Measurements from ENCODE around the gene SYTL5. TPM values are rescaled to one million over a fixed set of nuclear protein-coding genes. Genes with fewer than 3 reads are reported as not detected.

The SYTL5 gene
- total RNA-seq, 6 experiments from 2014 or later = 1.1 to 2.9 (median 2.4) TPM

DNA sequence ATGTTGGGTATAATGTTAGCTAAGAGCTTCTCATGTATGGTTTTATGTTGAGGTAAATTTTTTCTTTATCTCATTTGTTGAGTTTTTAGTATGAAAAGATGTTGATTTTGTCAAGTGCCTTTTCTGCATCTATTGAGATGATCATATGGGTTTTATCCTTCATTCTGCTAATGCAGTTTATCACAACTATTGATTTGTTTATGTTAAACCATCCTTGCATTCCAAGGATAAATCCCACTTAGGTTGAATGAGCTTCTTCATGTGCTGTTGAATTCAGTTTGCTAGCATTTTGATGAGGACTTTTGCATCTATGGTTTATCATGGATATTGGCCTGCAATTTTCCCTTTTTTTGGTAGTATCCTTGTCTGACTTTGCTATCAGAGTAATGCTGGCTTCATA is 93.3 kb downstream of the SYTL5 start:
- intact Hi-C loops (cut with DNase I) = no loop called here
- H3K9me3 ChIP-seq = no peaks in the 10 kb centered on the region
- H3K4me1 ChIP-seq = peaks cover 0 to 5% (median 0%) of the 10 kb centered on the region in 4 donors
- DNase-seq (no peak), ATAC-seq (no peak)
- H3K27ac ChIP-seq = no peak overlapping the region
- H3K36me3 ChIP-seq = no peaks in the 10 kb centered on the region
- no peak overlapping the region for H3K4me3 ChIP-seq
- H3K27me3 ChIP-seq = no peaks in the 10 kb centered on the region
- TF ChIP-seq POLR2A (IDR thresholded peaks at IDR 0.05) = no peak
- TF ChIP-seq, protein P1, sequence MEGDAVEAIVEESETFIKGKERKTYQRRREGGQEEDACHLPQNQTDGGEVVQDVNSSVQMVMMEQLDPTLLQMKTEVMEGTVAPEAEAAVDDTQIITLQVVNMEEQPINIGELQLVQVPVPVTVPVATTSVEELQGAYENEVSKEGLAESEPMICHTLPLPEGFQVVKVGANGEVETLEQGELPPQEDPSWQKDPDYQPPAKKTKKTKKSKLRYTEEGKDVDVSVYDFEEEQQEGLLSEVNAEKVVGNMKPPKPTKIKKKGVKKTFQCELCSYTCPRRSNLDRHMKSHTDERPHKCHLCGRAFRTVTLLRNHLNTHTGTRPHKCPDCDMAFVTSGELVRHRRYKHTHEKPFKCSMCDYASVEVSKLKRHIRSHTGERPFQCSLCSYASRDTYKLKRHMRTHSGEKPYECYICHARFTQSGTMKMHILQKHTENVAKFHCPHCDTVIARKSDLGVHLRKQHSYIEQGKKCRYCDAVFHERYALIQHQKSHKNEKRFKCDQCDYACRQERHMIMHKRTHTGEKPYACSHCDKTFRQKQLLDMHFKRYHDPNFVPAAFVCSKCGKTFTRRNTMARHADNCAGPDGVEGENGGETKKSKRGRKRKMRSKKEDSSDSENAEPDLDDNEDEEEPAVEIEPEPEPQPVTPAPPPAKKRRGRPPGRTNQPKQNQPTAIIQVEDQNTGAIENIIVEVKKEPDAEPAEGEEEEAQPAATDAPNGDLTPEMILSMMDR (IDR thresholded peaks at IDR 0.05) = no peak

DNA sequence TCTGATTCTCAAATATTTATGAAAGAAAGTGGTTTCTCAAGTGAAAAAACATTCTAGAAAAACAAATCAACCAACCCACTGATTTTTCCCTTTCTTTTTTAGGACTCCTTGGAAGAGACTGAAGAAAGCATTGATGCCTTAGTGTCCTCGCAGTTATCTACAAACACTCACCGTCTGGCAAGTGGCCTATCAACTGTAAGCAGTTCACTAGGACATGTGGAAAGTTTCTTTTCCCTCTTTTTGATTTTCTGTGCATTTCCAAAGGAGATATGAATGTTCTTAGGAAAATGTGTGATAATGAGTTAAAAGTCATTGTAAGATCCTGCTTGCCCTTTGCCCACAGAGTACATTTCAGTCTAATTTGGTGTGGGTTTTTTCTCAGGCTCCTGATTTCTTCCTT is 95.9 kb downstream of the SYTL5 start:
- 45% methylated on average over 2 of the region's 2 CpGs for WGBS (ENCODE audit: insufficient coverage, low coverage, low lambda C conversion rate, missing lambda C conversion rate)
- DNase-seq = no peak
- no peak overlapping the region for H3K4me3 ChIP-seq
- peaks cover 0 to 10% (median 5%) of the 10 kb centered on the region in 4 donors for H3K4me1 ChIP-seq
- intact Hi-C loops (cut with DNase I) = no loop called here
- TF ChIP-seq, protein P1 (IDR thresholded peaks at IDR 0.05) = no peak
- no peak for TF ChIP-seq POLR2A (IDR thresholded peaks at IDR 0.05)
- H3K9me3 ChIP-seq = no peaks in the 10 kb centered on the region
- no peak for ATAC-seq
- H3K36me3 ChIP-seq = no peaks in the 10 kb centered on the region
- no peak overlapping the region for H3K27ac ChIP-seq
- H3K27me3 ChIP-seq = no peaks in the 10 kb centered on the region

DNA sequence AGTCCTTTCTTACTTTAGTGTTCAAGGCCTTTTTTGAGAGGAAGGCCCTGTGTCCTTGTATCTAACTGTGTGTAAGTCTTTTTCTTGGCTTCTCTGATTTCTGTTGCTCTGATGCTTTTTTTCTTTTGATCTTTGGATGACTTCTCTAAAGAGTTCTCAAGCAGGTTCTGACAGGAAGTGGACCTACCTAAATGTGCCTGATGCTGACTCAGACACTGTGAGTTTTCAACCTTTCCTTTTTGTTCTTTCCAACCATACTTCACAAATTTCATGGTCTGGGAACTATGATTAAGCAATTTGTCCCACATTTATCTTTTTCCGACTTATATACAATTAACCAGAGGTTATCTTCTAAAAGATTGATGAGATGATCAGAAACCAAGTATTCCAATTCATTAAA is 96.5 kb downstream of the SYTL5 start:
- H3K27me3 ChIP-seq = no peaks in the 10 kb centered on the region
- intact Hi-C loops (cut with DNase I) = no loop called here
- DNase-seq (no peak), ATAC-seq (no peak)
- TF ChIP-seq, protein P1 (IDR thresholded peaks at IDR 0.05) = no peak
- no peak for TF ChIP-seq POLR2A (IDR thresholded peaks at IDR 0.05)
- no peaks in the 10 kb centered on the region for H3K9me3 ChIP-seq
- peaks cover 0 to 15% (median 5%) of the 10 kb centered on the region in 4 donors for H3K4me1 ChIP-seq
- H3K36me3 ChIP-seq = no peaks in the 10 kb centered on the region
- WGBS (ENCODE audit: insufficient coverage, low coverage, low lambda C conversion rate, missing lambda C conversion rate) = 42% methylated on average over 1 of the region's 1 CpG
- H3K27ac ChIP-seq = no peak overlapping the region
- H3K4me3 ChIP-seq = no peak overlapping the region

DNA sequence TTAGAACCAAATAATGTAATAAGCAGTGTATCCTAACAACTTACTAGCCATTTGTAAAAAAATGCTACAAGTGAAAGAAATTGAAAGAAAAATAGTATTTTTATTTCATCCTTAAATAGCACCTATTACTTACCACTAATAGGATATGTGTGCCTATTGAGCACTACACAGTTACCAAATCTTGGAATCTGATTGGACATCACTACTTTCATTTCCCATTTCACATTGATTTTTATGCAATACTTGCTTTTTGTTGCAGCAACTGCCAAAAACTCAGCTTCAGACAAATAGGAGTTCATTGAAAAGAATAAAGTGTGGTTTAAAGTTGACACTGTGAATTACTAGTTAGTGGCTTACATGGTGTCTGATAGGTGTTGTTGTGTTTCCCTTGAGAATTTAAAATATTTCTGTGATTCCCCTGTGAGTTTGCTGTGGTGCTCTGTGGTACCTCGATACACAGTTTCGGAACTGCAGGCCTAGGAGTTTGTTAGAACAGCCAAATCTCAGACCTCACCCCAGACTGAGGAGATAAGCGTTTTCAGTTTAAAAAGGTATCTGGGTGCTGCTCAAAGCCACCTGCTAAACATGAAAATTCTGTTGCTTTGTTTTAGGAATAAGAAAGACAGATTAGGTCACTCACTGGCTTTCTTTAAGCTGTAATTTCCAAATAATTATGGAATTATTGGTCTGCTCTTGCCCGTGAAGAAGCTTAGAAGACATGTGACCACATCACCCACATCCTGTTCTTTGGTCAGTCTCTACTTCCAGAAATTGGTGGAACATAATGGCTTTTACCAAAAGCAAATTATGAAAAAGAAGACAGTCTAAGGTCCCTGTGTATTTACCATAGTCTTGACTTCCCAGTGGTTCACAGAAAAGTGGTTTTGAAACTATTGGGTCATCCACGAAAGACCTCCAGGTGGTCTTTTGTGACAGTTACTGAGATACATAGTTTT is 97.8 kb downstream of the SYTL5 start:
- Histone ChIP-seq H3K9me3 (no peaks in the 10 kb centered on the region), H3K27ac (peak overlapping the region in 1 of 3 donors; percentile 6), H3K4me3 (no peak overlapping the region), H3K36me3 (no peaks in the 10 kb centered on the region), H3K4me1 (peaks cover 0 to 19% (median 5%) of the 10 kb centered on the region in 4 donors), H3K27me3 (no peaks in the 10 kb centered on the region)
- WGBS (ENCODE audit: insufficient coverage, low coverage, low lambda C conversion rate, missing lambda C conversion rate) = 34% methylated on average over 5 of the region's 5 CpGs
- ATAC-seq (peak; percentile 56 to 73 (median 61)), DNase-seq (no peak)
- intact Hi-C loops (cut with DNase I) = no loop called here
- TF ChIP-seq POLR2A (IDR thresholded peaks at IDR 0.05) = no peak
- TF ChIP-seq, protein P1 (IDR thresholded peaks at IDR 0.05) = no peak
